ENCODE data around the gene PADI3.

PADI3 gene

GRCh38 chr1:17333081-17333480 is 84.2 kb downstream of the PADI3 start:
- DNase-seq (ENCODE audit: low read depth in 2 of 2) = no peak
